ENCODE results near the gene DLG4.

- TF ChIP-seq EZH2 (IDR thresholded peaks at IDR 0.05; ENCODE audit: insufficient read depth, low read length), result no peak
- TF ChIP-seq, protein P1, sequence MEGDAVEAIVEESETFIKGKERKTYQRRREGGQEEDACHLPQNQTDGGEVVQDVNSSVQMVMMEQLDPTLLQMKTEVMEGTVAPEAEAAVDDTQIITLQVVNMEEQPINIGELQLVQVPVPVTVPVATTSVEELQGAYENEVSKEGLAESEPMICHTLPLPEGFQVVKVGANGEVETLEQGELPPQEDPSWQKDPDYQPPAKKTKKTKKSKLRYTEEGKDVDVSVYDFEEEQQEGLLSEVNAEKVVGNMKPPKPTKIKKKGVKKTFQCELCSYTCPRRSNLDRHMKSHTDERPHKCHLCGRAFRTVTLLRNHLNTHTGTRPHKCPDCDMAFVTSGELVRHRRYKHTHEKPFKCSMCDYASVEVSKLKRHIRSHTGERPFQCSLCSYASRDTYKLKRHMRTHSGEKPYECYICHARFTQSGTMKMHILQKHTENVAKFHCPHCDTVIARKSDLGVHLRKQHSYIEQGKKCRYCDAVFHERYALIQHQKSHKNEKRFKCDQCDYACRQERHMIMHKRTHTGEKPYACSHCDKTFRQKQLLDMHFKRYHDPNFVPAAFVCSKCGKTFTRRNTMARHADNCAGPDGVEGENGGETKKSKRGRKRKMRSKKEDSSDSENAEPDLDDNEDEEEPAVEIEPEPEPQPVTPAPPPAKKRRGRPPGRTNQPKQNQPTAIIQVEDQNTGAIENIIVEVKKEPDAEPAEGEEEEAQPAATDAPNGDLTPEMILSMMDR (IDR thresholded peaks at IDR 0.05; ENCODE audit: insufficient read depth, low read depth, low read length), result no peak
Measured at GRCh38 chr17:7256766-7257456, 37.3 kb upstream of the DLG4 start.
